CD1c-positive myeloid dendritic cell (primary cell): ENCODE measurements around the gene MAN1C1.
A peak's percentile ranks its signal among the peaks of the same experiment; 100 is the strongest.
"Not testable (repeated sequence)": the region's sequence is repeated elsewhere in the genome, so short reads cannot be mapped to it uniquely, and the experiment has no call there.

Source experiments
- DNase-seq: peaks from one replicate; pipeline ENCODE4 v3.0.0-alpha.2; 2016; ENCODE audit errors: extremely low spot score

The MAN1C1 gene

DNA sequence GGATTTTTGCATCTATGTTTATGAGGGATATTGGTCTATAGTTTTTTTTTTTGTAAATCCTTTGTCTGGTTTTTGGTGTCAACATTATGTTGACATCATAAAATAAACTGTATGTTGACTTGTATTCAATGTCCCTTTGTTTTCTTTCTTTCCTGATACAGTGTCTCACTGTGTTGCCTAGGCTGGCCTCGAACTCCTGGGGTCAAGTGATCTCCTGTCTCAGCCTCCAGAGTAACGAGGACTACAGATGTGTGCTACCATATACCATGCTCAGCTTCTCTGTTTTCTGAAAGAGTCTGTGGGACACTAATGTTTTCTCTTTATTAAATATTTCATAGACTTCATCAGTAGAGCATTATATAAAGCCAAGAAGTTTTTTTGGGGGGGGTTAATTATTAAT lies 18.3 kb downstream of the MAN1C1 start:
- DNase-seq: no peak

DNA sequence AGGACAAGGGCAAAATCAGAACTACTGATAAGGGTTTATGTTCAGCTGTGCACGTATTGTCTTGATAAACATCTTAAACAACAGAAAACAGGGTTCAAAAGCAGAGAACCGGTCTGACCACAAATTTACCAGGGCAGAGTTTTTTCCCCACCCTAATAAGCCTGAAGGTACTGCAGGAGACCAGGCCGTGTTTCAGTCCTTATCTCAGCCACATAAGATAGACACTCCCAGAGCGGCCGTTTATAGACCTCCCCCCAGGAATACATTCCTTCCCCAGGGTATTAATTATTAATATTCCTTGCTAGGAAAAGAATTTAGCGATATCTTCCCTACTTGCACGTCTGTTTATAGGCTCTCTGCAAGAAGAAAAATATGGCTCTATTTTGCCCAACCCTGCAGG lies 19.6 kb downstream of the MAN1C1 start:
- not testable (repeated sequence) for DNase-seq

DNA sequence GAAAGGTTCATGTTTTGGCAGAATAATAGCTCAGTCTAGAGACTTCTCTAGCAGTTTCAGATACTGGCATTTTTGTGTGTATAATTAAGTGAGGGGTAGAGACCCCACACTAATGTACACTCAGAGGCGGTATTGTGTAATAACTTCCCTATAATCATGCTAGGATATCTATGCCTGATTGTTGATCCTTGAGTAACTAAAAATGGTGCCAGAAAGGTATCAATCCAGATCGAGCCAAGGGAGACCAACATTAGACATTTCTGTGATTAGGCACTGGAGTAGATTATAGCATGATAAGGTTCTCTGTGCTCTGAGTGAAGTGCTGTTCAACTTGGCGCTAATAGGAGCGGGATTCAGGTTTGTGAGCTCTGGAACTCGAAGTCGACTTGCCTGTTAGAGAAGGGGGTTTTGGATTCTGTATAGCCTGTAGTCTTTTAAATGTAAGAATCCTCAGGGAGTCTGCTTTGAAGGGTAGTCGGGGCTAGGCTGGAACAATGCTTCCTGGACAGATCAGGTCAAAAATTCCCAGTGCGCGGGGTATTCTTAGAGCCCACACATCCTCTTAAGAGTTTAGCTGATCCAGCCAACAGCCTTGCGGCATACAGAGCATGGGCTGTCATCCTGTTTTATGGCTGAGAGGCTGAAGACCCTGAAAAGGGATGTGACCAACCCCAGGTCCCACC lies 24.2 kb downstream of the MAN1C1 start:
- no peak for DNase-seq

DNA sequence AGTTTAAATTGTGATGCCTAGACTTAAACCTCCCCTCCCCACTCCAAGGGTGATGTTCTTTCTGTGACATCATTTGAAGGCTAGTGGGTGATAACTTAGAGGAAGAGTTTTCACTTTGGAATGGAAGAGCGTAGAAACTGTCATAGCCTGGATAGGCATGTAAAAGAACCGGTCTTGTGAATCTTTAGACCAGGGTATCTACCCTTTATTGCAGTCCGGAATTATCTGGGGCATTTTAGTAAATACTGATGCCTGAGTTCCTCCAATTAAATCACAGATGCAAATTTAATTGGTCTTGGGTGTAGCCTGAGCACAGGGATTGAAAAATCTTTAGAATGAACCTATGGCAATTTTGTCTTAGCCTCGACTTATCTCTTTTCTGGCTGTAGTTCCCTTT lies 24.7 kb downstream of the MAN1C1 start:
- no peak for DNase-seq

DNA sequence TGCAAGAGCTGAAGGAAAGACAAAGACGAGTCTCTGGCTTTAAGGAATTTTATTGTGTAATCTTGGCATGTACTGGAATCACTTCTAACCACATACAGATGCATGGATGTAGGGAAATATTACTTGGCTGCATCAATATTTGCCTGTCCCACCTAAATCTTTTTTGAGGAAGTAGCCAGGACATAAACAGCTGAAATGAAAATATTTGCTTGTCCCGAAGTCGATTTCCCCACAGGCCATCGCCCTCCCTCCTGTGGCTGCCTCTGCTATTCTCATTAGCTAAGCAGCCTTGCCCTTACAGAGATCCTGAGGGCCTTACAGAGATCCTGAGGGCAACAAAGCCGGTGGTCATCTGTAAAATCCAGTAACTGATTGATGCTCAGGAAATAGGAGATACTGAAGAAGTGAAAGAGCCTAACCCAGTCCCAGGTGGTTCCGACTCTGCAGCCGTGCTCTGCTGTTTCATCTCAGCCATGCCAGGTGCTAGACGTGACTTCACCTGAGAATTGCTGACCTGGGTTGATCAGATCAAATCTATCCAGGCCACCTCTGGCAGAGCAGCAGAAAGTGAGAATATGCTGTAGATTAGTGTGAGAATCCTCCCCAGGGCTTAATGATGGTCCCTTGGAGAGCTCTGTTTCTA lies 25.5 kb downstream of the MAN1C1 start:
- no peak for DNase-seq

DNA sequence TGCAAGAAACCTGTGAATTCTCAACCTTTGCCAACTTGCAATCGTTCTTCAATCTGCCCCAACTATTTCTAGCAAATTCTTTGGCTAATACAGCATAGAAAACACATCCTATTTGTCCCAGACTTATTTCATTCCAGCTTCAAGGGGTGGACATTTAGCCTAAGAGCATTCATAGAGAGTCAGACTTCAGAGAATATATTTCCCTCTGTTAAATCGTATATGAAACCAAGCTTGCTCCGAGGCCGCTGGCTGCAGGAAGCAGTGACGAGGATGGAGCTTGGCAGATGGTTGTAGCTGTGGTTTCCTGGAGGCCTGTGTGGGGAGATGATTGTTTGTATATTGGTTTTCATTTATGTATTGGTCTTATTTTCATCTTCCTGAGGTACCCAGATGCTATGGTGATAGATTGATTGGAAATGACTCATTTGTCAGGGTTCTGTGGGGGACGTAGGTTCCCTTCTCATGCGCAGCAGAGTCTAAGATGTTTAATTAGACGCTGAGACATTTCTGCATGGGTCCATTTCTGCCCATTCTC lies 26.1 kb downstream of the MAN1C1 start:
- peak; percentile 5 for DNase-seq

DNA sequence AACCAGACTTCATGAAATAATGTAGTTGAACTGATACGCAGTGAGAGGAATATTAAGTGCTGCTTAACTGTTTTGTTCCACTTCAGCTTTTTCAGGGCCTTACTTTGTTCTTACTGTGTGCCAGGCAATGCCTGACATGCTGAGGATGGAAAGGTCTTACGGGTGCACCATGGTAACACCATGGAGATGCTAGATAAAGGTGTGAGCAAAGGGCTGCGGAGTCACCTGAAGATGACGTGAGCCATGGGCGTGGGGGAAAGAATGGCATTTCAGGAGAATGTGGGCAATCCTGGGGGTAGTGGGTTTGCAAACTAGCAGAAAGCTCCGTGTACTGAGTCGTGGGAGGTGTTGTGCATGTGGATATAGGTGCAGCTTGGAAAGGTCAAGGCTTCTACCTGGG lies 27.3 kb downstream of the MAN1C1 start:
- DNase-seq: no peak

GRCh38 chr1:25644962-25645361 lies 28.4 kb downstream of the MAN1C1 start:
- no peak for DNase-seq

DNA sequence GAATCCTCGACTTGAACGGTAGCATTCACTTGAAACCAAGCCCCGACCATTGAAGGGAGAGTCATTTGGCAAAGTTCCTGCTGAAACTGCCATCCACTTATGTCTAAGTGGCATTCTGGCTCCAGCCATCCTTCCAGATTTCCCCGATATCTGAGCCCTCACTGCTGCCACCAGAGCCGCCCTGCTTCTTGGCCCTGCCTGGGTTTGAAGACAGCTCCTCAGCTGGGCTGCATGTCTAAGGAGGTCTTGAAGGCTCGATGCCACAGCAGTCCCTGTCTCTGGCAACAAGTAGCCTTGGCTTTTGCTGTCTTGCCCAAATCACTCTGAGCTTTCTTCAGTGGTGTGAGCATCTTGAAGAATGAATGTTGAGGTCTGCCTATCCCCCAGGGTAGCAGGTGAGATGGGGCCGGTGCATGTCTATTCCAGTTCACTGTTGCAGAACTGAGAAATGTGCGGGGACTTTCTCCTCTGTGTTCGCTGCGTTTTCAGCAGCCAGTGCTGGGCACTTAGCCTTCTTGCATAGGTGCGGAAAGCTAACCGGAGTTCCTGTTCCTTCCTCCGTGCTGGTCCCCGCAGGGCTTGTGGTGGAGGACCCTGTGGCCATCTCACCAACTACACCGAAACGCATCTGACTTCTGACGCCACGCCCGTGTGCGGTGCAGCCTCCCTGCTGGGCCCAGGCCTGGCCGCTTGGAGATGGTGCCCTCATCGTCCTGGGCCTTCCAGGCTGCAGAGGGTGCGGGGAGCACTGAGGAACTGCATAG lies 29.2 kb downstream of the MAN1C1 start:
- no peak for DNase-seq

DNA sequence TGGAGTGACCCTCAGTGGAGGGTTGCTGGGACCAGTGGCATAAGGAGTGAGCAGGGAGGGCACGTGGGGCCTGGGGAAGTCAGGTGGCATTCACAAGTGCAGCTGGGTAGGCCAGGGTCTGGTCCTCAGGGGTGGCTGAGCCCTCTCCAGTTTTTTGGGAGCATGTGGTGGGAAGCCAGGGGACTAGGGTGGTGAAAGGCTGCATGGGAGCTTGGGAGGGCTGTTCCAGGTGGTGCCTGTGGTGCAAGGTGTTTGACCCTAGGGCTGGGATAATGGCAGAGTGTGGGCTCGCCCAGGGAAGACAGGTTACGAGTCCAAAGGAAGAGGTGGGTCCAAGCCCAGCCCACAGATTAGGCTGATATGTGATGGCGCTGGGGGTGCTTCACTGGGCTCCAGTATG lies 30.5 kb downstream of the MAN1C1 start:
- DNase-seq: no peak

DNA sequence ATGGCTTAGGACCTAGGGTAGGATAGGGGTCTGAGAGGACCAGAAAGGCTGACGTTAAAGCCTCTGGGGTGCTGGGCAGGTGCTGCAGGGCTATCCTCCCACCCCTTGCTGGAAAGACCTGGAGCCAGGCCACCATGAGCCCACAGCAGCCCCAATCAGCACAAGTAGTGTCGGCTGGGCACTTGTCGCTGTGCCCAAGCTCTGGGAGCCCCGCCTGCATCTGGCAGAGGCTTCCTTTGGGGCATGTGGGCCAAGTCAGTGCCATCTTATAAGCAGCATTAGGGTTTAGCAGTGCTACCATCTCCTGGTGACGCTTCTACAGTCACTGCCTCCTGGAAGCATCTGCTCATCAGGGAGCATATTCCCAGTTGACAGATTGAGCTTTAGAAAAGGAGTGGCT lies 31.3 kb downstream of the MAN1C1 start:
- DNase-seq: no peak

- DNase-seq: no peak
Observed at GRCh38 chr1:25648681-25649440, 32.3 kb downstream of the MAN1C1 start.

GRCh38 chr1:25649505-25650288 lies 33.1 kb downstream of the MAN1C1 start:
- DNase-seq: no peak

DNA sequence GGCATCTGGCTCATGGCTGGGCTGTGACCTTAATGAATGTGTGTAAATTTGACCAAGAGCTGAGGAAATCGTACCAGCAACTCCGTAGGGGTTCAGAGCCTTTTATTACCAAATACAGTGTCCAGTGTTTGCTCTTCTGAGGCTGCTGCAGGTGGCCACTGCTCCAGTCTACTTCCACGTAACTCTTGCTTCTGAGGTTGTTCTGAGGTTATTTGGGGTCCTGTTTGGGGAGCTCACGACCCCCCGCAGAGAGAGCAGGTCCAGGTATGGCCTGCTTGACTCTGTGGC lies 33.6 kb downstream of the MAN1C1 start:
- no peak for DNase-seq

DNA sequence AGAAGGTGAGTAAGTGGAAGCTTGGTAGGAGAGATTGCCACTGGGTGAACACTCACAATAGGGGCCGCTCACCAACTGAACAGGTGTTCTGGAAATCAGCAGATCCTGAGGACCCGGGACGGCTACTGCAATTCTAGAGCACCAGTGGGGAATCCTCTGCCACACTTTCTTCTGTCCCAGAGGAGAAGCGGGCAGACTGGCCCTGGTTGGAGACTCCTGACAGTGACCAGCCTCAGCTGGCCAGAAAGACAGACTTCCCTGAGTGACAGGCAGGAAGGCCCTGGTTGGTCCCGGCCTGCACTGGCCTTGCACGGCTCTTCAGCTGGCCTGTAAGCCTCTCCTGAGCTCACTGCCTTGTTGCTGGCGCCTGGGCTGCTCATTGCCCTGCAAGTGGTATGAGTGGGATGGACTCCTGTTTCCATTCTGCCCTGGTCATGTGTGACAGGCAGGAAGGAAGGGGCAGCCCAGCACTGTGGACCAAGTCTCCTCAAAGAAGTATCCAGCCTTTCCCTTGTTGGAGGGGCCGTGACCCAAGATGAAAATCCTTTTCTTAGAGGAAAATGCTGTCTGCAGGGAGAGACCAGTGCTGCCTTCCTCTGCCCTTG lies 34.5 kb downstream of the MAN1C1 start:
- DNase-seq: no peak

- no peak for DNase-seq
Observed at GRCh38 chr1:25651824-25652741, 35.5 kb downstream of the MAN1C1 start.

GRCh38 chr1:25653558-25653957 lies 37.0 kb downstream of the MAN1C1 start:
- DNase-seq: no peak

DNA sequence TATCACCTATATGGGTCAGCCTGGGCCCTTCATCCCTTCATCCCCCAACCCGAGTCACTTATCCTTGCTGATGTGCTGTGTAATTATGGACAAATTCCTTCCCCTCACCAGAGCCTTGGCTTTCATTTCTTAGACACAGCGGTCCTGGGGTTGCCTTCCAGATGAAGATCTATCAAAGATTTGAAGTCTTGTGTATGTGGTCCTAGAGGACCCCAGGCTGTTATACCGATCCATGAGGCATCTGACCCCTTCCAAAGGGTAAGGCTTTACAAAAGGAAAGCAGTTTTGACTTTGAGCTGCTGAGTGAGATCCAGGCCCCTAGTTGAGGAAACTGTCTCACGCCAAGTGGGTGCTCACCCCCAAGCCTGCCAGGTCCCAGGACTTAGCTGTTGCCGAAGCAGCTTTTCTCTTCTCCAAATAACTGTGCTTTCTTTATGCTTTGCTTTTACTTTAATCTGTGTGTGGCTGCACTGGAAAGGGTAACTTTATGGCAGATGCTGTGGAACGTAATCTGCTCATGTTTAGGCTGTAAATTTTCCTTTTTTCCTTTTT lies 37.6 kb downstream of the MAN1C1 start:
- DNase-seq: no peak

DNA sequence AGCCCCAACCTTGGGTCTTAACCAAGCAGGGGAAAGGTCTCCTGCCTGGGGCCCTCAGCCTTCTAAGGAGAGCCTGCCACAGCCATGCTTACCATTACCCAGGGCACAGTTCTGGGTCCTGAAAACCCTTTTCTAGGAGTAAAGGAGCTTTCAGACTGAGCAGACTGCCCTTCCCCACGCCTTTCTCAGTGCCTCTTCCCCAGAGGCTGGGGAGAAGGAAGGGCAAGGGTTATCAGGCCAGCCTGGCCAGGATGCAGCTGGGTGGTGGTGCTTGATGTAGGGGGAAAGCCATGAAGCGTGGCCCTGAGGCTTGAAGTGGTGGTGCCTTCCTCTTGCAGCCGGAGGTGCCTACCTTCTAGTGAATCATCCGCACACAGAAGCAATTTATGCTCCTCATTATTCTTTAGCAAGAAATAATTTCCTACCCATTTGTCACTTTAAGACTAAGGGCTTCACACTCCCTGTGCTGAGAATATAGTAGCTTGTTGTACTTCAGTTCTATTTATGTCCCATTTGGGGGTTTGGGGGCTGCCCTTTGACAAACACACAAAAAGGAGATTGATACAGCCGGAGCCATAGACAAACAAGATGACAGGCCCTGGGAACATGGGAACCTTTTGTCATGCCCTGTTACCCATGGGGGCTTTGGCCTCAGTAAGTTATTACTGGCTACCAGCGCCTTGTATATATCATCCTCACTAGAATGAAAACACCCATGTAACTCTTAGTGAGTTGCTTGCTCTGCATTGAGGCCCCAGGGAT lies 40.7 kb downstream of the MAN1C1 start:
- DNase-seq: no peak
